Smooth muscle cell (in vitro differentiated cells): Measurements from ENCODE around the gene SPDYC. TPM values are rescaled to one million over a fixed set of nuclear protein-coding genes. Genes with fewer than 3 reads are reported as not detected.

Source experiments
- DNase-seq: peaks from one replicate; lab custom pipeline; 2025; ENCODE audit not compliant: unreplicated experiment; lab: John Stamatoyannopoulos, UW
- H2AFZ ChIP-seq: fragments of 200-600 bp; sonication (generic); 2 replicates; pipeline ENCODE4 v1.6.0; 2016; ENCODE audit warnings: antibody characterized with exemption, low read depth, mild to moderate bottlenecking
- H3F3A ChIP-seq: fragments of 200-600 bp; sonication (generic); 2 replicates; pipeline ENCODE4 v1.6.0; 2017; ENCODE audit warnings: antibody characterized with exemption, low read depth
- H3K27ac ChIP-seq: fragments of 200-600 bp; sonication (generic); 2 replicates; pipeline ENCODE4 v1.5.1; 2016; ENCODE audit warnings: low read depth, mild to moderate bottlenecking
- H3K27me3 ChIP-seq: fragments of 200-600 bp; sonication (generic); 2 replicates; pipeline ENCODE4 v1.6.1; 2016; ENCODE audit warnings: low read depth, mild to moderate bottlenecking
- H3K36me3 ChIP-seq: fragments of 200-600 bp; sonication (generic); 2 replicates; pipeline ENCODE4 v1.5.1; 2016; ENCODE audit warnings: low read depth
- H3K4me1 ChIP-seq: fragments of 200-600 bp; sonication (generic); 2 replicates; pipeline ENCODE4 v1.5.1; 2016; ENCODE audit warnings: low read depth
- H3K4me2 ChIP-seq: fragments of 200-600 bp; sonication (generic); 2 replicates; pipeline ENCODE4 v1.6.0; 2016; ENCODE audit warnings: mild to moderate bottlenecking
- H3K4me3 ChIP-seq: fragments of 200-600 bp; sonication (generic); 2 replicates; pipeline ENCODE4 v1.5.1; 2016; ENCODE audit warnings: mild to moderate bottlenecking
- H3K79me2 ChIP-seq: fragments of 200-600 bp; sonication (generic); 2 replicates; pipeline ENCODE4 v1.6.0; 2016; ENCODE audit warnings: low read depth, mild to moderate bottlenecking
- H3K9ac ChIP-seq: fragments of 200-600 bp; sonication (generic); 2 replicates; pipeline ENCODE4 v1.6.0; 2016; ENCODE audit warnings: low read depth
- H3K9me3 ChIP-seq: fragments of 200-600 bp; sonication (generic); replicated peaks from 2 replicates; pipeline ENCODE4 v1.5.1; 2016; ENCODE audit warnings: low read depth
- H4K20me1 ChIP-seq: fragments of 200-600 bp; sonication (generic); 2 replicates; pipeline ENCODE4 v1.6.0; 2016; ENCODE audit warnings: low read depth
- WGBS: methylation state at CpG from one replicate; pipeline ENCODE4 v1.1.7; 2016; ENCODE audit warnings: low lambda C conversion rate; 5-methylcytosine and 5-hydroxymethylcytosine counted together
- polyA plus RNA-seq: library from polyadenylated mRNA; unstranded; fragments of >200 nt; fragmentation: Nextera tagmentation; extraction: Ambion mirVana; gene quantifications from 2 replicates; pipeline ENCODE4 v1.2.1, GENCODE V29; 2016
- total RNA-seq: library from RNA; depleted of rRNA; stranded (reverse); fragments of >200 nt; gene quantifications from 2 replicates; pipeline ENCODE4 v1.2.3, GENCODE V29; 2014
- TF ChIP-seq, protein P1 (sequence below): fragments of 200-600 bp; sonication (generic); IDR thresholded peaks from 2 replicates; pipeline ENCODE4 v1.5.1; 2017; ENCODE audit warnings: borderline replicate concordance, mild to moderate bottlenecking, antibody characterized with exemption; ENCODE audit not compliant: insufficient read depth, poor library complexity, severe bottlenecking

The SPDYC gene
- total and polyA plus RNA-seq, 2 experiments from 2014 or later: not detected

DNA sequence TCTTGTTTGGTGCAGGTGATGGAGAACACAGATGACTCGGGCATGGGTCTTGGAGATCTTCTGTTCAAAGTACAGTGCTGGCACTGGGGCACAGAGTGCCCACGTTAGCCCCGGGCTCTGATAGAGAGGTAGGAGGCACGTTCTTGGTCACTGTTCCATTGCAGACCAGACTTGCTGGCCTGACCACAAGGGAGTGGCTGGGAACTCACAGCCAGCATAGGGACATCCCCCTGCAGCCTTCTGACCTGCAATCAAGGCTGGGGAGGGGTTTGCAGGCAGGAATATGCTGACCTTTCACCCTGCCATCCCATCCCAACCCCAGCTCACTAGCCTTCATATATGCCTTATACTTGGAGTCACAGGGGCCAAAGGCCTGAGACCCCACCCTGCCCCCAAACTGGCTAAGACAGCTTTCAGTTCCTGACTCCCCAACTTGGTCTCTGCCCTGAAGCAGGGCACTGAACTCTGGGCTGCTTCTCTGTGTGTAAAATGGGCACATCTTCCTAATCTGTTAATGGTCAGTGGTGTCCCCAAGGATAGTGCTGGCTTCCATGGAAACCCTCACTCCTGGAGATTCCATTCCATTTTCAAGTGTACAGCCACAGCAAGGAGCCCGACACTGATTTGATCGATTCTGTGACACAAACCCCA, 43.3 kb upstream of the SPDYC start:
- TF ChIP-seq, protein P1, sequence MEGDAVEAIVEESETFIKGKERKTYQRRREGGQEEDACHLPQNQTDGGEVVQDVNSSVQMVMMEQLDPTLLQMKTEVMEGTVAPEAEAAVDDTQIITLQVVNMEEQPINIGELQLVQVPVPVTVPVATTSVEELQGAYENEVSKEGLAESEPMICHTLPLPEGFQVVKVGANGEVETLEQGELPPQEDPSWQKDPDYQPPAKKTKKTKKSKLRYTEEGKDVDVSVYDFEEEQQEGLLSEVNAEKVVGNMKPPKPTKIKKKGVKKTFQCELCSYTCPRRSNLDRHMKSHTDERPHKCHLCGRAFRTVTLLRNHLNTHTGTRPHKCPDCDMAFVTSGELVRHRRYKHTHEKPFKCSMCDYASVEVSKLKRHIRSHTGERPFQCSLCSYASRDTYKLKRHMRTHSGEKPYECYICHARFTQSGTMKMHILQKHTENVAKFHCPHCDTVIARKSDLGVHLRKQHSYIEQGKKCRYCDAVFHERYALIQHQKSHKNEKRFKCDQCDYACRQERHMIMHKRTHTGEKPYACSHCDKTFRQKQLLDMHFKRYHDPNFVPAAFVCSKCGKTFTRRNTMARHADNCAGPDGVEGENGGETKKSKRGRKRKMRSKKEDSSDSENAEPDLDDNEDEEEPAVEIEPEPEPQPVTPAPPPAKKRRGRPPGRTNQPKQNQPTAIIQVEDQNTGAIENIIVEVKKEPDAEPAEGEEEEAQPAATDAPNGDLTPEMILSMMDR: no peak

GRCh38 chr11:65127473-65128181, 42.4 kb upstream of the SPDYC start:
- peaks cover 22% of the 10 kb centered on the region for H4K20me1 ChIP-seq
- 96% methylated on average over 12 of the region's 12 CpGs for WGBS

More for the DNA sequence above, 43.3 kb upstream of the SPDYC start:
- Histone ChIP-seq H3F3A (peaks cover 20% of the 10 kb centered on the region), H3K4me2 (no peak overlapping the region), H4K20me1 (peaks cover 14% of the 10 kb centered on the region), H3K9me3 (no peaks in the 10 kb centered on the region), H3K27me3 (no peaks in the 10 kb centered on the region), H3K4me3 (no peak overlapping the region), H2AFZ (no peak overlapping the region), H3K9ac (no peak overlapping the region), H3K36me3 (no peaks in the 10 kb centered on the region), H3K4me1 (peaks cover 6% of the 10 kb centered on the region), H3K27ac (no peak overlapping the region), H3K79me2 (peaks cover 25% of the 10 kb centered on the region)
- WGBS: 94% methylated on average over 6 of the region's 6 CpGs
- no peak for DNase-seq

DNA sequence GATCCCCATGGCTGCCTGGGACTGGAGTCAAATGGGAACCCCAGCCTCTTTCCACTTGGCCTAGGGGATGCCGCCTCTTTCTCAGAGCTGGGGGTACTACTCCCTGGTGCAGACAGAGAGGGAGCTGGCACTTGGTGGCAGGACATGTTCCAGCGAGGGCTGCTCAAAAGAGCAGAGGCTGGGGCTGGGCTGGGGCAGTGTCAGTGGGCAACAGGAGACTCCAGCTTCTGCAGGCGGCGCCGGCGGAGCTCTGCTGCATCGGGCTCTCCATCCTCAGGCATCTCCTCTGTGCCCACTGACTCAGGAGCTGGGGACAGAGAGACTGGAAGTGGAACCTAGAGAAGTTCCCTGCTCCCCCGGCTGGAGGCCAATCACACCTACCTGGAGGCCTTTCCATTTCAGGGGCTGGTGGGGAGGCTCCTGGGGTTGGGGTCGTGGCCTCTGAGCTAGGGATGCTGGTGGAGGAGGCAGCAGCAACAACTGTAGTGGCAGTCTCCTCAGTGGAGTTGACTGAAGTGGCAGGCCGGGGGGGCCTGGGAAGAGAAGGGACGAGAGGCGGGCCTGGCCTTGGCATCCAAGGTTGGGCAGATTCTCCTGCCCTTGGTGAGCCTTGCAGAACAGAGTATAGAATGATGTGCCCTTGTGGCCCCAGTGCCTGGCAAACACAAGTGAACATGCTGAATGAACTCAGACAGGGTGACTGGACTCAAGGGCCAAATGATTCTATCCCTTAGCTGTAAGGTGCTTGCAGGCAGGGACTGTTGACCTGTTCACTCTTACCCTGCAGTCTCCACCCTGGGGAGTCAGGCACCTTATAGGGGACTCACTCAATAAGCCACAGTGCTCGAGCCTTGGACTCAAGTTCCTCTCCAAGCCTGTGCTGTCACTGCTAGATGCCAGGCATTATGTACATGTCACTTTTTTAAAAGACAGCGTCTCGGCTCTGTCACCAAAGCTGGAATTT, 41.6 kb upstream of the SPDYC start:
- TF ChIP-seq, protein P1: no peak
- peaks cover 30% of the 10 kb centered on the region for H4K20me1 ChIP-seq
- no peak overlapping the region for H3K4me3 ChIP-seq
- no peak for DNase-seq
- WGBS: 96% methylated on average over 15 of the region's 15 CpGs
- no peaks in the 10 kb centered on the region for H3K27me3 ChIP-seq
- no peaks in the 10 kb centered on the region for H3K36me3 ChIP-seq
- H3K27ac ChIP-seq: no peak overlapping the region
- no peak overlapping the region for H3K4me2 ChIP-seq
- no peak overlapping the region for H2AFZ ChIP-seq
- H3K4me1 ChIP-seq: no peaks in the 10 kb centered on the region
- H3K79me2 ChIP-seq: peaks cover 26% of the 10 kb centered on the region
- no peaks in the 10 kb centered on the region for H3K9me3 ChIP-seq
- no peak overlapping the region for H3K9ac ChIP-seq
- peaks cover 20% of the 10 kb centered on the region for H3F3A ChIP-seq

More at GRCh38 chr11:65127473-65128181, 42.4 kb upstream of the SPDYC start:
- TF ChIP-seq, protein P1: no peak
- no peak overlapping the region for H3K4me2 ChIP-seq
- no peaks in the 10 kb centered on the region for H3K36me3 ChIP-seq
- peaks cover 26% of the 10 kb centered on the region for H3K79me2 ChIP-seq
- no peak for DNase-seq
- no peak overlapping the region for H2AFZ ChIP-seq
- H3F3A ChIP-seq: peaks cover 20% of the 10 kb centered on the region
- H3K9me3 ChIP-seq: no peaks in the 10 kb centered on the region
- no peak overlapping the region for H3K27ac ChIP-seq
- peaks cover 6% of the 10 kb centered on the region for H3K4me1 ChIP-seq
- no peak overlapping the region for H3K4me3 ChIP-seq
- no peaks in the 10 kb centered on the region for H3K27me3 ChIP-seq
- H3K9ac ChIP-seq: no peak overlapping the region
